Transverse colon (tissue), 3 donors: ENCODE results near the gene MTMR3.

Experiments used
- POLR2A ChIP-seq: fragments of 450-650 bp; IDR thresholded peaks from one replicate; pipeline ENCODE4 v1.6.1; 2016; ENCODE audit warnings: antibody characterized with exemption, mild to moderate bottlenecking, moderate library complexity
- TF ChIP-seq, protein P1 (sequence below), 5 experiments: fragments of 200-600 bp in 3 of 5; fragments of 450-650 bp in 2 of 5; sonication (generic) in 3 of 5; IDR thresholded peaks; 1 replicate in 2 of 5; 2 replicates in 3 of 5; pipeline ENCODE4 v1.5.1; 2016 to 2017; ENCODE audit warnings: antibody characterized with exemption in 5 of 5, inconsistent platforms in 3 of 5, mild to moderate bottlenecking in 2 of 5, moderate library complexity in 1 of 5

DNA sequence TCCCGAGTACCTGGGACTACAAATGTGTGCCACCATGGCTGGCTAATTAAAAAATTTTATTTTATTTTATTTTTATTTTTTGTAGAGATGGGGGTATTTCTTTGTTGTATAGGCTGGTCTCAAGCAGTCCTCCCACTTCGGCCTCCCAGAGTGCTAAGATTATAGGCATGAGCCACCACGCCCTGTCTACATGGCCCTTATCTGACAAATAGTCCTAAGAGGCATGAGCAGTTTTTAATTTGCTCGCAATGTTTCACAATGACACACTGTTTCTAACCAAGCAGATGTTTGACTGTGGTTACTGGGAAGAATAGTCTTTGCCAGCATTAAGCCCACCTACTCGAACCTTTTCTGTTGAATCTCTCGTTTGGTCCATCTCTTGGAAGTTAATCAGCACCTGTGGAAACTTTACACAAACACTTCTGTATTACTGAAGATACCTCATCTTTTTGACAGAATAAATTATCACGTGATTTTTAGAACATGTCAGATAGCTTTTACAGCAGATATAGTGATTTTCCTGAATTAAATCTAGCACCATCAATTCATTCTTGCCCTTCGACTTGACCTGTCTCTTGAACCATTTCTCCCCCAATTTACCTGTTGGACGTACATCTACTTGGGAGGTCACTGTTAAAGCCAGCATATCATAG, 71.4 kb downstream of the MTMR3 start:
- TF ChIP-seq, protein P1, sequence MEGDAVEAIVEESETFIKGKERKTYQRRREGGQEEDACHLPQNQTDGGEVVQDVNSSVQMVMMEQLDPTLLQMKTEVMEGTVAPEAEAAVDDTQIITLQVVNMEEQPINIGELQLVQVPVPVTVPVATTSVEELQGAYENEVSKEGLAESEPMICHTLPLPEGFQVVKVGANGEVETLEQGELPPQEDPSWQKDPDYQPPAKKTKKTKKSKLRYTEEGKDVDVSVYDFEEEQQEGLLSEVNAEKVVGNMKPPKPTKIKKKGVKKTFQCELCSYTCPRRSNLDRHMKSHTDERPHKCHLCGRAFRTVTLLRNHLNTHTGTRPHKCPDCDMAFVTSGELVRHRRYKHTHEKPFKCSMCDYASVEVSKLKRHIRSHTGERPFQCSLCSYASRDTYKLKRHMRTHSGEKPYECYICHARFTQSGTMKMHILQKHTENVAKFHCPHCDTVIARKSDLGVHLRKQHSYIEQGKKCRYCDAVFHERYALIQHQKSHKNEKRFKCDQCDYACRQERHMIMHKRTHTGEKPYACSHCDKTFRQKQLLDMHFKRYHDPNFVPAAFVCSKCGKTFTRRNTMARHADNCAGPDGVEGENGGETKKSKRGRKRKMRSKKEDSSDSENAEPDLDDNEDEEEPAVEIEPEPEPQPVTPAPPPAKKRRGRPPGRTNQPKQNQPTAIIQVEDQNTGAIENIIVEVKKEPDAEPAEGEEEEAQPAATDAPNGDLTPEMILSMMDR (IDR thresholded peaks at IDR 0.05) = no peak
- TF ChIP-seq POLR2A = no peak
